ENCODE results near the gene GRAMD1B.

GRCh38 chr11:123585206-123585605 lies 155.1 kb downstream of the GRAMD1B start:
- TF ChIP-seq CTCF (IDR thresholded peaks at IDR 0.05 in 4 of 5, conservative IDR thresholded peaks at IDR 0.05 in 1 of 5) (no peak), POLR2A (IDR thresholded peaks at IDR 0.05) (no peak)

Measured in gastrocnemius medialis (tissue), 4 donors.